CD14-positive monocyte (primary cell): Measurements from ENCODE around the gene SEPTIN2. TPM values are rescaled to one million over a fixed set of nuclear protein-coding genes. Genes with fewer than 3 reads are reported as not detected.

Experiments used
- DNase-seq, 3 donors: peaks; one replicate each; pipeline ENCODE4 v3.0.0-alpha.2; 2011 to 2022
- H2AFZ ChIP-seq: 2 replicates; pipeline ENCODE4 v1.6.0; 2012; ENCODE audit warnings: mild to moderate bottlenecking, low read depth, low read length, inconsistent platforms; ENCODE audit not compliant: insufficient read depth, poor library complexity, severe bottlenecking
- H3K27ac ChIP-seq, 2 donors: 1 replicate in 1 of 2; 2 replicates in 1 of 2; pipeline ENCODE4 v1.5.1; 2012 to 2013; ENCODE audit warnings: low read length in 2 of 2, control low read depth in 1 of 2, inconsistent platforms in 1 of 2, low read depth in 1 of 2, mild to moderate bottlenecking in 1 of 2
- H3K27me3 ChIP-seq, 2 donors: one replicate each; pipeline versions ENCODE4 v1.6.0 to v1.6.1; 2011 to 2013; ENCODE audit warnings: low read length in 2 of 2; ENCODE audit not compliant: control insufficient read depth in 2 of 2, insufficient read depth in 2 of 2
- H3K36me3 ChIP-seq, 2 donors: replicated peaks in 1 of 2; 1 replicate in 1 of 2; 2 replicates in 1 of 2; pipeline versions ENCODE4 v1.5.1 to v1.6.1; 2012 to 2013; ENCODE audit warnings: low read length in 2 of 2, control low read depth in 1 of 2, inconsistent platforms in 1 of 2, mild to moderate bottlenecking in 1 of 2; ENCODE audit not compliant: insufficient read depth in 2 of 2, control insufficient read depth in 1 of 2
- H3K4me1 ChIP-seq, 2 donors: 1 replicate in 1 of 2; 2 replicates in 1 of 2; pipeline versions ENCODE4 v1.5.1 to v1.6.1; 2012 to 2013; ENCODE audit warnings: low read length in 2 of 2, control low read depth in 1 of 2, inconsistent platforms in 1 of 2, mild to moderate bottlenecking in 1 of 2, moderate library complexity in 1 of 2; ENCODE audit not compliant: insufficient read depth in 2 of 2, control insufficient read depth in 1 of 2
- H3K4me2 ChIP-seq: replicated peaks from 2 replicates; pipeline ENCODE3; 2012; ENCODE audit warnings: low read length, moderate library complexity, mild to moderate bottlenecking; ENCODE audit not compliant: poor library complexity, severe bottlenecking; ENCODE audit errors: extremely low read depth
- H3K4me3 ChIP-seq, 3 experiments: fragments of 200-600 bp in 1 of 3; sonication (generic) in 1 of 3; replicated peaks in 1 of 3; 1 replicate in 2 of 3; 2 replicates in 1 of 3; pipeline ENCODE4 v1.5.1; 2011 to 2013; ENCODE audit warnings: low read length in 3 of 3, mild to moderate bottlenecking in 3 of 3, control low read depth in 2 of 3, low read depth in 2 of 3, inconsistent platforms in 1 of 3, moderate library complexity in 1 of 3
- H3K79me2 ChIP-seq: 2 replicates; pipeline ENCODE4 v1.6.0; 2012; ENCODE audit warnings: mild to moderate bottlenecking, control low read depth, inconsistent platforms, low read length, moderate library complexity; ENCODE audit not compliant: insufficient read depth
- H3K9ac ChIP-seq: 2 replicates; pipeline ENCODE4 v1.6.0; 2017; ENCODE audit warnings: low read length, mild to moderate bottlenecking; ENCODE audit not compliant: insufficient read depth, poor library complexity, severe bottlenecking
- H3K9me3 ChIP-seq, 2 donors: replicated peaks in 1 of 2; 1 replicate in 1 of 2; 2 replicates in 1 of 2; pipeline versions ENCODE4 v1.5.1 to v1.6.1; 2012 to 2013; ENCODE audit warnings: low read length in 2 of 2, control low read depth in 1 of 2; ENCODE audit not compliant: control insufficient read depth in 1 of 2, insufficient read depth in 1 of 2
- H4K20me1 ChIP-seq: 2 replicates; pipeline ENCODE4 v1.6.0; 2012; ENCODE audit warnings: mild to moderate bottlenecking, low read length, control low read depth, moderate library complexity; ENCODE audit not compliant: insufficient read depth
- H3K27ac Mint-ChIP-seq, 7 donors: one replicate each; pipeline ENCODE4 v1.8.0; 2020; ENCODE audit warnings: mild to moderate bottlenecking in 7 of 7, mixed read lengths in 7 of 7, moderate library complexity in 6 of 7, inconsistent platforms in 2 of 7
- H3K27me3 Mint-ChIP-seq, 3 donors: one replicate each; pipeline ENCODE4 v1.8.0; 2021 to 2022; ENCODE audit warnings: low read depth in 3 of 3, mild to moderate bottlenecking in 3 of 3, mixed read lengths in 3 of 3, moderate library complexity in 3 of 3, inconsistent platforms in 1 of 3
- H3K36me3 Mint-ChIP-seq, 2 donors: one replicate each; pipeline ENCODE4 v1.8.0; 2020; ENCODE audit warnings: mixed read lengths in 2 of 2, inconsistent platforms in 1 of 2, mild to moderate bottlenecking in 1 of 2
- H3K4me1 Mint-ChIP-seq: one replicate; pipeline ENCODE4 v1.8.0; 2020; ENCODE audit warnings: mild to moderate bottlenecking, mixed read lengths
- H3K4me3 Mint-ChIP-seq, 2 donors: one replicate each; pipeline ENCODE4 v1.8.0; 2020; ENCODE audit warnings: mild to moderate bottlenecking in 2 of 2, mixed read lengths in 2 of 2, moderate library complexity in 1 of 2
- H3K9me3 Mint-ChIP-seq, 7 donors: one replicate each; pipeline ENCODE4 v1.8.0; 2020 to 2022; ENCODE audit warnings: mixed read lengths in 7 of 7, mild to moderate bottlenecking in 6 of 7, moderate library complexity in 6 of 7, inconsistent platforms in 2 of 7
- WGBS: methylation state at CpG from one replicate; pipeline ENCODE4 v1.1.5; 2013; ENCODE audit warnings: missing lambda C conversion rate; ENCODE audit not compliant: insufficient coverage; 5-methylcytosine and 5-hydroxymethylcytosine counted together
- intact Hi-C, 2 donors: fragments of 100-400 bp; cut with micrococcal nuclease; formaldehyde crosslinking; loops; one replicate each; pipeline versions ENCODE4 v1.15.0 to v1.15.1; 2023
- polyA plus RNA-seq, 3 donors: library from polyadenylated mRNA; depleted of rRNA in 1 of 3; unstranded in 2 of 3; stranded (reverse) in 1 of 3; fragments of 300-500 nt in 2 of 3; fragments of >200 nt in 1 of 3; fragmentation: Illumina TruSeq in 2 of 3; gene quantifications; 1 replicate in 2 of 3; 2 replicates in 1 of 3; pipeline ENCODE4 v1.2.3, GENCODE V29; 2012 to 2021
- TF ChIP-seq, protein P1 (sequence below): fragments of 200-600 bp; IDR thresholded peaks from one replicate; pipeline ENCODE4 v1.8.0; 2022; ENCODE audit warnings: antibody characterized with exemption, mild to moderate bottlenecking

Gene SEPTIN2
- polyA plus RNA-seq, 3 donors: 195 to 207 (median 203) TPM

DNA sequence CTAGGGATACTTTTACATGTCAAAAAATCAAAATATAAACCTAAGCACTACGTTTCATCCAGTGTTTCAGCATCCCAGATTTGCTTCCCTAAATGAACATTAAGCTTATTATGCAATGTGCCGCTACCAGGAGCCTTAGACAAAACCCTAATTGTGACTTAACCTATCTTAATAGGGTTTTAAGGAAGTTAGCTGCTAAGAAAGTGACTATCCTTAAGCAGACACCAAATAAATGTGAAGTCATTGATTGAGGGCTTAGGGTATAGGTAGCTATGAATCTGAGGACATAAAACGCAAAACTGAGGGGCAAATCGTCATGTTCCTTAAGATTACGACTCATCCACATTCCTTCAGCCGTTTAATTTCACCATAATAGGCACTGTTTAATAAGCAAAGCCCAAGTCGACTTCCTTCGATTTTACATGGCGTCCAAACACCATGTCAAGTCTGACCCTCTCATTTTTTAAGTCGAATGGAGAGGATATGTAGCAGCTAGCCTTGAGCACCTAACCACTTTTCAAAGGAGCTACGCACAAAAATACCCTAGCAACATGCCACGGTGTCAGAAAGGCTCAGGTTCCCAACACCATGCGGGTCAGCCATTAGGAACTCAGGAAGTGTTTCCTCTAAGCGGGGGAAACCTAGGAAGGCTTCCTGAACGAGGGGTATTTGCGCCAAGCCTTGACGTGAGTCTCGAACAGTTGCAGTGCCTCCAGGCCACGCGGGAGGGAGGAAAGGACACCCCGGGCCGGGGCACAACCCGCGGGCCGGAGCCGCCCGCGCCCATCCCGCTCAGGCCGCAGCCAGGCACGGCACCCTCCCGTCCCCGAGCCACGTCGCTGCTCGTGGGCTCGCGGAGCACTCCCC lies 1.3 kb upstream of the SEPTIN2 start:
- H3K27ac ChIP-seq: peak overlapping the region; percentile 98 to 99
- peaks cover 83% of the 10 kb centered on the region for H3K79me2 ChIP-seq
- H3K36me3 Mint-ChIP-seq: peaks cover 7 to 8% of the 10 kb centered on the region in 2 donors
- H3K9me3 ChIP-seq: no peaks in the 10 kb centered on the region
- H2AFZ ChIP-seq: peak overlapping the region; percentile 66
- DNase-seq: peak; percentile 76 to 91 (median 89)
- H3K27ac Mint-ChIP-seq: peak overlapping the region; percentile 95 to 100 (median 100)
- peaks cover 71% of the 10 kb centered on the region for H3K4me1 Mint-ChIP-seq
- H3K27me3 ChIP-seq: no peaks in the 10 kb centered on the region
- peak overlapping the region; percentile 86 for H3K4me2 ChIP-seq
- H3K9me3 Mint-ChIP-seq: no peaks in the 10 kb centered on the region
- peaks cover 44 to 57% of the 10 kb centered on the region in 2 donors for H3K4me1 ChIP-seq
- 0% methylated on average over 27 of the region's 38 CpGs for WGBS
- TF ChIP-seq, protein P1, sequence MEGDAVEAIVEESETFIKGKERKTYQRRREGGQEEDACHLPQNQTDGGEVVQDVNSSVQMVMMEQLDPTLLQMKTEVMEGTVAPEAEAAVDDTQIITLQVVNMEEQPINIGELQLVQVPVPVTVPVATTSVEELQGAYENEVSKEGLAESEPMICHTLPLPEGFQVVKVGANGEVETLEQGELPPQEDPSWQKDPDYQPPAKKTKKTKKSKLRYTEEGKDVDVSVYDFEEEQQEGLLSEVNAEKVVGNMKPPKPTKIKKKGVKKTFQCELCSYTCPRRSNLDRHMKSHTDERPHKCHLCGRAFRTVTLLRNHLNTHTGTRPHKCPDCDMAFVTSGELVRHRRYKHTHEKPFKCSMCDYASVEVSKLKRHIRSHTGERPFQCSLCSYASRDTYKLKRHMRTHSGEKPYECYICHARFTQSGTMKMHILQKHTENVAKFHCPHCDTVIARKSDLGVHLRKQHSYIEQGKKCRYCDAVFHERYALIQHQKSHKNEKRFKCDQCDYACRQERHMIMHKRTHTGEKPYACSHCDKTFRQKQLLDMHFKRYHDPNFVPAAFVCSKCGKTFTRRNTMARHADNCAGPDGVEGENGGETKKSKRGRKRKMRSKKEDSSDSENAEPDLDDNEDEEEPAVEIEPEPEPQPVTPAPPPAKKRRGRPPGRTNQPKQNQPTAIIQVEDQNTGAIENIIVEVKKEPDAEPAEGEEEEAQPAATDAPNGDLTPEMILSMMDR: no peak
- peaks cover 67% of the 10 kb centered on the region for H4K20me1 ChIP-seq
- H3K4me3 ChIP-seq: peak overlapping the region; percentile 88 to 94 (median 88)
- peak overlapping the region; percentile 93 for H3K9ac ChIP-seq
- H3K4me3 Mint-ChIP-seq: peak overlapping the region; percentile 81 to 96
- no peaks in the 10 kb centered on the region for H3K36me3 ChIP-seq
- peaks cover 0 to 5% (median 4%) of the 10 kb centered on the region in 3 donors for H3K27me3 Mint-ChIP-seq
- intact Hi-C loops: loop anchor here (2.0 to 5.0 kb wide), 4 partner anchors 42 to 322 kb away; partner anchors contain the start of genes FARP2 (in 2 of the 2), ATG4B (in 1 of the 2), PPP1R7 (in 1 of the 2) and THAP4 (in 1 of the 2)

DNA sequence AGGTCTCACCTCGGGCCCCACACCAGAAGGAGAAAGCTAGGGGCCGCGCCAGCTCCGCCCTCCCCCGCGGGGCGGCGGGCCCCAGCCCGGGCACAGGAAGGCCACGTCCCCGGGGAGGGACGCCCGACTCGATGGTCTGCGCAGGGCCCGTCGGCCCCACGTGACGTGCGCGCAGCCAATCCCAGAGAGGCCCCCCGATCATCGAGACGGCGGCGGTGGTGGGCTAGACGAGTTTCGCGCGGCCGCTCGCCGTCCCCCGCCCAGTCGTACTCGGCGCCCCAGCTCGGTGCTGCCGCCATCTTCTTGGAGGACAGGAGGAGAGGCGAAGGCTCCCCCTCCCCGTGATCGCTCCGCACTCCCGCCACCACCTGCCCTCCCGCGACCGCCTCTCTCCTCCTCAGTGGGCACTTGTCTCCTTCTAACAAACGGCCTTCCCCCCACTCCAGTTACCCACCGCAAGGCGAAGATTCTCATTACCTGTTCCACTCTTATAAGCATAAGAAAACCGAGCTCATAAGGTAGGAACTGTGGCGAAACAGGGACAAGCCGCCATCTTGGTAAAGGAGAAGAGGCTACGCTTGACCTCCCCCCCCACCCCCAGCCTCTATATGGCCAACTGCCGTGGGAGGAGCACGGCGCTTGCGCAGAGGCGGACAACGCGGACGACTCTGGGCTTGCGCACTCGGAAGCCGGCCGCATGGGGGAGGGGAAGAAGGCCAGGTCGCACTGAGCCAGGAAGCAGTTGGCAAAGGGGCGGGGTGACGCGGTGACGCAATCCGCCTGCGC lies 439 bp upstream of the SEPTIN2 start, which contains the start of gene HDLBP:
Gene HDLBP (minus strand): TSS at position 580 of the 786 bp plus-strand sequence. CDS start 48,803 bp downstream, outside the sequence.
- WGBS: under 1% methylated on average over 65 of the region's 73 CpGs
- TF ChIP-seq, protein P1: no peak
- Mint-ChIP-seq H3K36me3 (peaks cover 13 to 14% of the 10 kb centered on the region in 2 donors), H3K27me3 (peaks cover 0 to 5% (median 4%) of the 10 kb centered on the region in 3 donors), H3K4me3 (peak within 1 kb of the TSS; percentile 96 to 99), H3K27ac (peak within 1 kb of the TSS; percentile 100), H3K4me1 (peaks cover 72% of the 10 kb centered on the region), H3K9me3 (no peaks in the 10 kb centered on the region)
- H3K4me1 ChIP-seq: peaks cover 37 to 51% of the 10 kb centered on the region in 2 donors
- intact Hi-C loops: loop anchor here (2.0 to 5.0 kb wide), 3 partner anchors 42 to 322 kb away; partner anchors contain the start of genes FARP2 (in 2 of the 2), ATG4B (in 1 of the 2), PPP1R7 (in 1 of the 2) and THAP4 (in 1 of the 2)
- H3K9ac ChIP-seq: peak within 1 kb of the TSS; percentile 93
- H4K20me1 ChIP-seq: peaks cover 67% of the 10 kb centered on the region
- no peaks in the 10 kb centered on the region for H3K27me3 ChIP-seq
- no peaks in the 10 kb centered on the region for H3K9me3 ChIP-seq
- H3K4me3 ChIP-seq: peak within 1 kb of the TSS; percentile 88 to 96 (median 88)
- peak within 1 kb of the TSS; percentile 89 for H3K4me2 ChIP-seq
- H3K36me3 ChIP-seq: no peaks in the 10 kb centered on the region
- DNase-seq: peak; percentile 99 to 100 (median 100)
- peaks cover 83% of the 10 kb centered on the region for H3K79me2 ChIP-seq
- peak within 1 kb of the TSS; percentile 66 for H2AFZ ChIP-seq
- H3K27ac ChIP-seq: peak within 1 kb of the TSS; percentile 98 to 99
